ENCODE measurements around the gene CDK5RAP2.
A peak's percentile ranks its signal among the peaks of the same experiment; 100 is the strongest.

CDK5RAP2 gene

DNA sequence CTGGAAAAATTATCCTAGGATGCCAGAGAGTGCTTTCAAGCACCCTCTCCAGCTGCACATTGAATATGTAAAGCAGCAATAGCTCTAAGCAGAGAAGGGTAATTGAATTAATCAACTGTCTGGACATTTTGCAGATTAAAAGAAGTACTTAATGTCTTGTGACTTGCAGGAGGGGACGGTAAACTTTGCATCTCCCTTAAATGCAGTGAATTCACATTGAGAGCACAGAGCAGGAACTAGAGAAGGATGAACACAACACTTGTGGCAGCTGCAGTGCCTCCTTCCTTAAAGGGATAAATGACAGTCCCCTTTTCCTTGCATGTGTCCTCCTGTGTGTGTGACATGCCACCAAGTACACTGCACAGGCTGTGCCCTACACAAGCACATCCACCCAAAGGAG lies 7.4 kb upstream of the CDK5RAP2 start:
- H3K4me3 ChIP-seq, result no peak overlapping the region
- TF ChIP-seq, protein P1, sequence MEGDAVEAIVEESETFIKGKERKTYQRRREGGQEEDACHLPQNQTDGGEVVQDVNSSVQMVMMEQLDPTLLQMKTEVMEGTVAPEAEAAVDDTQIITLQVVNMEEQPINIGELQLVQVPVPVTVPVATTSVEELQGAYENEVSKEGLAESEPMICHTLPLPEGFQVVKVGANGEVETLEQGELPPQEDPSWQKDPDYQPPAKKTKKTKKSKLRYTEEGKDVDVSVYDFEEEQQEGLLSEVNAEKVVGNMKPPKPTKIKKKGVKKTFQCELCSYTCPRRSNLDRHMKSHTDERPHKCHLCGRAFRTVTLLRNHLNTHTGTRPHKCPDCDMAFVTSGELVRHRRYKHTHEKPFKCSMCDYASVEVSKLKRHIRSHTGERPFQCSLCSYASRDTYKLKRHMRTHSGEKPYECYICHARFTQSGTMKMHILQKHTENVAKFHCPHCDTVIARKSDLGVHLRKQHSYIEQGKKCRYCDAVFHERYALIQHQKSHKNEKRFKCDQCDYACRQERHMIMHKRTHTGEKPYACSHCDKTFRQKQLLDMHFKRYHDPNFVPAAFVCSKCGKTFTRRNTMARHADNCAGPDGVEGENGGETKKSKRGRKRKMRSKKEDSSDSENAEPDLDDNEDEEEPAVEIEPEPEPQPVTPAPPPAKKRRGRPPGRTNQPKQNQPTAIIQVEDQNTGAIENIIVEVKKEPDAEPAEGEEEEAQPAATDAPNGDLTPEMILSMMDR (IDR thresholded peaks at IDR 0.05), result no peak
- H3K27ac ChIP-seq, result no peak overlapping the region
- DNase-seq (ENCODE audit: low spot score), result no peak

DNA sequence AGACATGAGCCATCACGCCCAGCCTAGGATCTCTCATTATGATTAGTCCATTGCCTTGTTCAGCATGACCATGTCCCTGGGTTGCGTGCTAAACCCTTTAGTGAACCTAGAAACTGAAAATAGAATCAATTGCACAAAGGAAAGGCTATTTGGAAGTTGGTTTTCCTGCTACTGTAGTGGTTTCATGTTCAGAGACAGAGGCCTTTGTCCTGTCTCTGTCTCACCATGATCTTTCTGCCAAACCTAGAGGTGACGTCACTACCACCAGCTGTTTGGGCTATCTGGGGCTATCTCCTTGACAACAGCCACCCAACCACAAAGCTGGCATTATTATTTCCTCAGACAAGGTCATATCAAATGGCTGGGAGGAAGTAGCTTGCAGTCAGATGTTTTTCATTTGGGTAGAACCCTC lies 4.0 kb upstream of the CDK5RAP2 start:
- TF ChIP-seq, protein P1 (IDR thresholded peaks at IDR 0.05), result no peak
- H3K27ac ChIP-seq, result peak overlapping the region in 1 of 2 donors; percentile 22
- DNase-seq (ENCODE audit: low spot score), result no peak

GRCh38 chr9:120579139-120580050 lies 572 bp downstream of the CDK5RAP2 start:
- TF ChIP-seq, protein P1 (IDR thresholded peaks at IDR 0.05), result no peak
- peak overlapping the region; percentile 78 to 87 for H3K27ac ChIP-seq
- H3K4me3 ChIP-seq, result peak overlapping the region; percentile 99
- no peak for DNase-seq (ENCODE audit: low spot score)

More for the DNA sequence above, 4.0 kb upstream of the CDK5RAP2 start:
- no peak overlapping the region for H3K4me3 ChIP-seq

DNA sequence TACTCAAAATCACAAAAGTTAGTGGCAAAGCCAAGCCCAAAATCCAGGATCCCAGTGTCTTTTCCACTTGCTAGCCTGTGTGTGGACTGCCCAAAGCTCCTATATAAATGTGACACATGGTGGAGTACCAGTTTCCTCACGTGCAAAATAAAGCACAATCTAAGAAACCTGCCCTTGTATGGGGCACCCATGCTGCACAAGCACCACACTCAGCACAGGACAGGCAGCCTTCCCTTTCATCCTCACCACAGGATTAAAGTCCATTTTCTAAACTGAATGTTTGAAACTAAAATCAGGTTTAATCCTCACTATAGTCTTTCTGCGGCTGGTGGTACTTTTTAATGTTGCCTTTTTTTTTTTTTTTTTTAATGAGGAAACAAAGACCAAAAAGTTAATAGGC lies 5.5 kb downstream of the CDK5RAP2 start:
- TF ChIP-seq, protein P1 (IDR thresholded peaks at IDR 0.05), result no peak
- no peak overlapping the region for H3K27ac ChIP-seq
- DNase-seq (ENCODE audit: low spot score), result no peak

GRCh38 chr9:120572472-120572871 lies 7.5 kb downstream of the CDK5RAP2 start:
- no peak overlapping the region for H3K4me3 ChIP-seq
- H3K27ac ChIP-seq, result peak overlapping the region in 1 of 2 donors; percentile 78
- DNase-seq (ENCODE audit: low spot score), result no peak
- TF ChIP-seq, protein P1 (IDR thresholded peaks at IDR 0.05), result no peak

More for the DNA sequence above, 5.5 kb downstream of the CDK5RAP2 start:
- no peak overlapping the region for H3K4me3 ChIP-seq

- peak overlapping the region; percentile 23 for H3K4me3 ChIP-seq
- peak; percentile 77 for DNase-seq (ENCODE audit: low spot score)
Observed at GRCh38 chr9:120571443-120572257, 8.3 kb downstream of the CDK5RAP2 start.

More at GRCh38 chr9:120571443-120572257, 8.3 kb downstream of the CDK5RAP2 start:
- peak overlapping the region; percentile 37 to 78 for H3K27ac ChIP-seq
- TF ChIP-seq, protein P1 (IDR thresholded peaks at IDR 0.05), result no peak

All from coronary artery (tissue), 2 donors.